Small intestine (tissue), 7 donors: ENCODE data around the gene MORN1. TPM values are rescaled to one million over a fixed set of nuclear protein-coding genes. Genes with fewer than 3 reads are reported as not detected.

Source experiments
- DNase-seq, 2 donors: peaks; one replicate each; pipeline versions ENCODE4 v3.0.0 to v3.0.0-alpha.2; 2013
- FAIRE-seq: peaks from 2 replicates; lab custom pipeline; 2012; peaks lifted over from hg19 to GRCh38; lab: Jason Lieb, UNC
- H3K27ac ChIP-seq, 3 donors: one replicate each; pipeline ENCODE4 v1.5.1; 2013; ENCODE audit warnings: low read length in 2 of 3, mild to moderate bottlenecking in 2 of 3, control low read depth in 1 of 3, inconsistent platforms in 1 of 3, low read depth in 1 of 3, moderate library complexity in 1 of 3
- H3K27me3 ChIP-seq, 3 donors: one replicate each; pipeline ENCODE4 v1.6.1; 2013; ENCODE audit warnings: low read length in 3 of 3, inconsistent platforms in 1 of 3; ENCODE audit not compliant: control insufficient read depth in 3 of 3, insufficient read depth in 3 of 3
- H3K36me3 ChIP-seq, 3 donors: one replicate each; pipeline ENCODE4 v1.6.1; 2013; ENCODE audit warnings: low read length in 3 of 3, inconsistent platforms in 1 of 3, low read depth in 1 of 3, mild to moderate bottlenecking in 1 of 3, moderate library complexity in 1 of 3; ENCODE audit not compliant: control insufficient read depth in 3 of 3, insufficient read depth in 2 of 3
- H3K4me1 ChIP-seq, 3 donors: one replicate each; pipeline ENCODE4 v1.6.1; 2013; ENCODE audit warnings: low read length in 2 of 3, inconsistent platforms in 1 of 3, low read depth in 1 of 3, mild to moderate bottlenecking in 1 of 3, moderate library complexity in 1 of 3; ENCODE audit not compliant: control insufficient read depth in 3 of 3, insufficient read depth in 2 of 3
- H3K4me3 ChIP-seq, 3 donors: one replicate each; pipeline ENCODE4 v1.5.1; 2013; ENCODE audit warnings: low read length in 3 of 3, control low read depth in 1 of 3, inconsistent platforms in 1 of 3, low read depth in 1 of 3, mild to moderate bottlenecking in 1 of 3, moderate library complexity in 1 of 3
- H3K9me3 ChIP-seq, 2 donors: one replicate each; pipeline ENCODE4 v1.6.1; 2013; ENCODE audit warnings: low read depth in 1 of 2, low read length in 1 of 2; ENCODE audit not compliant: control insufficient read depth in 2 of 2, insufficient read depth in 1 of 2
- WGBS, 3 donors: extraction: QIAGEN DNeasy Blood & Tissue Kit; methylation state at CpG; one replicate each; pipeline ENCODE4 v1.1.7; 2013; 5-methylcytosine and 5-hydroxymethylcytosine counted together
- polyA plus RNA-seq, 4 donors: library from polyadenylated mRNA; stranded (reverse) in 3 of 4; unstranded in 1 of 4; fragments of 200-250 nt in 3 of 4; fragments of 120-200 nt in 1 of 4; gene quantifications; one replicate each; pipeline versions ENCODE4 v1.2.1 to v1.2.3, GENCODE V29; 2013
- donor health status: healthy with polysubstance abuse.
- donor health status: control.
- donor health status: control.
- donor health status: Bipolar disorder and iron deficiency.
- donor health status: healthy.

MORN1 gene
- polyA plus RNA-seq, 4 donors, result 1.1 to 10.6 (median 2.8) TPM

- FAIRE-seq (no peak), DNase-seq (no peak)
- Histone ChIP-seq H3K27me3 (no peaks in the 10 kb centered on the region), H3K9me3 (no peaks in the 10 kb centered on the region), H3K27ac (no peak overlapping the region), H3K4me1 (no peaks in the 10 kb centered on the region), H3K4me3 (no peak overlapping the region), H3K36me3 (no peaks in the 10 kb centered on the region)
- WGBS, 3 donors, result 83 to 90% (median 88%) methylated on average over 16 to 24 of the region's 24 CpGs
Observed at GRCh38 chr1:2344121-2344681, 47.2 kb downstream of the MORN1 start.

GRCh38 chr1:2343023-2343935, 48.1 kb downstream of the MORN1 start:
- WGBS, 3 donors, result 77 to 84% (median 78%) methylated on average over 39 of the region's 39 CpGs
- H3K36me3 ChIP-seq, result no peaks in the 10 kb centered on the region
- H3K27ac ChIP-seq, result no peak overlapping the region
- no peaks in the 10 kb centered on the region for H3K9me3 ChIP-seq
- no peak overlapping the region for H3K4me3 ChIP-seq
- FAIRE-seq, result no peak
- H3K4me1 ChIP-seq, result no peaks in the 10 kb centered on the region
- no peaks in the 10 kb centered on the region for H3K27me3 ChIP-seq
- DNase-seq, result no peak

DNA sequence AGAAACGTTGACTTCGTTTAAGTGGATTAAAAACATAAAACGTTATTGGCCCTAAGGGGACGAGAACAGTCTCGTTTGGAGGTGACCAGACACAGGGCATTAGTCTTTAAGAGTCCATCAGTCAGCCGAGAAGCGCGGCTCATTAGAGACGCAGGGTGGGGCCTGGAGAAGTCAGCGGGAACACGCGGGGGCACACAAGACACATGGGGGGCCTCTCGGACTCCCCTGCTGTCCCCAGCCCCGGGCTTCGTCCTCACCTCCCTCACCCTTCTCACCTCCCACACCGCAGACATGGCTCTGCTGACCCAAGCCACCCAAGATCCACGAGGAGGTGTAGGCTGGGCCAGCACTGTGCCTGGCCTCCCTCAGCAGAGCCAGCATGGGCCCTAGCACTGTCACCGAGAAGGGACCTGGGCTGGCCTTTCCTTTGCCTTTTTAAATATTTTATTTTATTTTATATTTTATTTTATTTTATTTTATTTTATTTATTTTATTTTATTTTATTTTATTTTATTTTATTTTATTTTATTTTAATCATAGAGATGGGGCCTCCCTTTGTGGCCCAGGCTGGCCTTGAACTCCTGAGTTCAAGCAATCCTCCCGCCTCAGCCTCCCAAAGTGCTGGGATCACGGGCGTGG, 48.9 kb downstream of the MORN1 start:
- no peak for FAIRE-seq
- H3K36me3 ChIP-seq, result no peaks in the 10 kb centered on the region
- no peak overlapping the region for H3K4me3 ChIP-seq
- no peak for DNase-seq
- H3K27ac ChIP-seq, result no peak overlapping the region
- no peaks in the 10 kb centered on the region for H3K27me3 ChIP-seq
- no peaks in the 10 kb centered on the region for H3K4me1 ChIP-seq
- H3K9me3 ChIP-seq, result no peaks in the 10 kb centered on the region
- 80 to 86% (median 85%) methylated on average over 21 of the region's 21 CpGs for WGBS, 3 donors

GRCh38 chr1:2341706-2342383, 49.5 kb downstream of the MORN1 start:
- no peak for DNase-seq
- Histone ChIP-seq H3K4me1 (no peaks in the 10 kb centered on the region), H3K27ac (no peak overlapping the region), H3K9me3 (no peaks in the 10 kb centered on the region), H3K4me3 (no peak overlapping the region), H3K36me3 (no peaks in the 10 kb centered on the region), H3K27me3 (no peaks in the 10 kb centered on the region)
- WGBS, 3 donors, result 67 to 87% (median 73%) methylated on average over 29 of the region's 29 CpGs
- no peak for FAIRE-seq

GRCh38 chr1:2340918-2341254, 50.5 kb downstream of the MORN1 start:
- FAIRE-seq (no peak), DNase-seq (no peak)
- Histone ChIP-seq H3K4me1 (no peaks in the 10 kb centered on the region), H3K27ac (no peak overlapping the region), H3K27me3 (no peaks in the 10 kb centered on the region), H3K36me3 (no peaks in the 10 kb centered on the region), H3K4me3 (no peak overlapping the region), H3K9me3 (no peaks in the 10 kb centered on the region)
- WGBS, 3 donors, result 91 to 95% (median 91%) methylated on average over 13 to 14 of the region's 14 CpGs

DNA sequence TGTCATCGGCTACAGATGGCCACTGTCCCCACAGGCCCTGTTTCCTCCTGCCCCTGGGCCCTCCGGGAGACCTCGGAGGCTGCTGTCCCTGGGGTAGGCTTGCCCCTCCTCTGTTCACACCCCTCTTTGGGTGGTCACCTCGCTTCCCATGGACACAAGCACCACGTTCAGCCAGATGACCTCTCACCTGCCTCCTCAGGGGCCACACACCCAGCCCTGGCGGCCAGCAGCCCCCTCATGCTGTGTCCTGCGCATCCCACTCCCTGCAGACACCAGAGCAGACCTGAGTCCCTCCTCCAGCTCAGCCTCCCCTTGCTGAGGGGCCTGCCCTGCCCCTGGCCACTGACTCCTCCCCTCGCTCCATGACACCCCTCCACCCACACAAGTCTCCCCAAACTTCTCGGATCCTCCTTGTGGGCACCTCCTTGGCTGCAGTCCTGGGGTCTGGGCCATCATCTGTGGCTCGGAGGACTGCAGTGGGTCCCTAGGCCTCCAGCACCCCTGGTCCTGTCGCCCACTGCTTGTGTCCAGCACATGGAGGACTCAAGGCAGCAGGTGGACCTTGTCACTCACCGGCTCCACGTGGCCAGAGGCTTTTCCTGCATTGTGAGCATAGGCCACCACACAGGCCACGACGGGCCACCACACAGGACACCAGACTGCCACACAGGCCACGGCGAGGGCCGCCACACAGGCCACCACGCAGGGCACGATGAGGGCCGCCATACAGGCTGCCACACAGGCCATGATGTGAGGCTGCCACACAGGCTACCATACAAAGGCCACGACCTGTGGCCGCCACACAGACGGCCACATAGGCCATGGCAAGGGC, 51.1 kb downstream of the MORN1 start:
- no peaks in the 10 kb centered on the region for H3K9me3 ChIP-seq
- no peak overlapping the region for H3K27ac ChIP-seq
- FAIRE-seq, result no peak
- no peaks in the 10 kb centered on the region for H3K27me3 ChIP-seq
- H3K4me3 ChIP-seq, result no peak overlapping the region
- no peak for DNase-seq
- WGBS, 3 donors, result 80 to 88% (median 86%) methylated on average over 21 to 24 of the region's 24 CpGs
- H3K36me3 ChIP-seq, result no peaks in the 10 kb centered on the region
- H3K4me1 ChIP-seq, result no peaks in the 10 kb centered on the region

- Histone ChIP-seq H3K36me3 (no peaks in the 10 kb centered on the region), H3K27ac (no peak overlapping the region), H3K9me3 (no peaks in the 10 kb centered on the region), H3K4me1 (no peaks in the 10 kb centered on the region), H3K4me3 (no peak overlapping the region), H3K27me3 (no peaks in the 10 kb centered on the region)
- DNase-seq (no peak), FAIRE-seq (no peak)
- 81 to 88% (median 82%) methylated on average over 40 to 45 of the region's 45 CpGs for WGBS, 3 donors
Observed at GRCh38 chr1:2339206-2340085, 51.9 kb downstream of the MORN1 start.
